A549 (cell line): Measurements from ENCODE around the gene GRIK5. TPM values are rescaled to one million over a fixed set of nuclear protein-coding genes. Genes with fewer than 3 reads are reported as not detected.

Experiments used
- ATAC-seq, 2 experiments: fragments of 200-7000 bp in 1 of 2; fragments of >200 bp in 1 of 2; cut with Nextera tagmentation in 1 of 2; cut with Tn5 transposase in 1 of 2; 3 replicates each; pipeline versions ENCODE4 v1.8.0 to v1.9.1; 2018 to 2020; ENCODE audit warnings: mild to moderate bottlenecking in 1 of 2, moderate library complexity in 1 of 2
- CTCF ChIA-PET: fragments of 300-600 bp; sonication (Branson Sonifier 250); formaldehyde crosslinking; extraction: SDS; loops from one replicate; lab custom pipeline; 2021; ENCODE audit warnings: antibody characterized with exemption, inconsistent platforms; lab: Yijun Ruan, JAX
- POLR2A ChIA-PET: fragments of 350-600 bp; formaldehyde crosslinking; extraction: SDS; loops from one replicate; lab custom pipeline; 2021; ENCODE audit warnings: antibody characterized with exemption, inconsistent platforms; lab: Yijun Ruan, JAX
- DNase-seq, 2 experiments: peaks; one replicate each; pipeline versions ENCODE4 v3.0.0 to v3.0.0-alpha.2; 2011 to 2016; ENCODE audit warnings: low read depth in 1 of 2, low spot score in 1 of 2
- FAIRE-seq: peaks from 2 replicates; lab custom pipeline; 2011; peaks lifted over from hg19 to GRCh38; lab: Jason Lieb, UNC
- H3K27ac ChIP-seq, 2 experiments: fragments of >200 bp; sonication (Bioruptor Twin); formaldehyde crosslinking; 3 replicates each; pipeline ENCODE4 v1.5.1; 2016 to 2017
- H3K4me1 ChIP-seq: fragments of >200 bp; sonication (Bioruptor Twin); formaldehyde crosslinking; 3 replicates; pipeline ENCODE4 v1.6.1; 2016
- H3K4me2 ChIP-seq: fragments of >200 bp; sonication (Bioruptor Twin); formaldehyde crosslinking; 3 replicates; pipeline ENCODE4 v1.6.1; 2016
- H3K4me3 ChIP-seq: fragments of >200 bp; sonication (Bioruptor Twin); formaldehyde crosslinking; 3 replicates; pipeline ENCODE4 v1.5.1; 2016
- H3K9me3 ChIP-seq: fragments of >200 bp; sonication (Bioruptor Twin); formaldehyde crosslinking; 3 replicates; pipeline ENCODE4 v1.6.1; 2016
- BHLHE40 ChIP-seq: IDR thresholded peaks from 2 replicates; pipeline ENCODE4 v1.6.1; 2012; ENCODE audit warnings: low read depth, low read length, inconsistent platforms
- CHD2 ChIP-seq: fragments of 150-350 bp; IDR thresholded peaks from 2 replicates; pipeline ENCODE4 v1.6.1; 2014; ENCODE audit warnings: low read length; ENCODE audit not compliant: partially characterized antibody
- EHF ChIP-seq: fragments of 250-450 bp; sonication (Bioruptor Pico); IDR thresholded peaks from 2 replicates; pipeline ENCODE4 v1.5.0; 2020; ENCODE audit warnings: mild to moderate bottlenecking
- KDM1A ChIP-seq: fragments of 200-600 bp; sonication (generic); IDR thresholded peaks from 2 replicates; pipeline ENCODE4 v1.6.1; 2016; ENCODE audit warnings: low read depth, mild to moderate bottlenecking
- MAZ ChIP-seq: fragments of 150-350 bp; IDR thresholded peaks from 2 replicates; pipeline ENCODE4 v1.6.1; 2014; ENCODE audit warnings: antibody characterized with exemption, low read depth, low read length, borderline replicate concordance
- MYC ChIP-seq: IDR thresholded peaks from 2 replicates; pipeline ENCODE4 v1.6.1; 2012; ENCODE audit warnings: mild to moderate bottlenecking, inconsistent platforms, low read length, improper control_type of control experiment, borderline replicate concordance
- NR3C1 ChIP-seq: fragments of >200 bp; sonication (Bioruptor Twin); formaldehyde crosslinking; IDR thresholded peaks from 3 replicates; pipeline ENCODE4 v1.6.1; 2017
- SREBF2 ChIP-seq: fragments of 450-650 bp; IDR thresholded peaks from 2 replicates; pipeline ENCODE4 v1.6.1; 2014; ENCODE audit warnings: mild to moderate bottlenecking, moderate library complexity
- WGBS: methylation state at CpG from one replicate; pipeline ENCODE4 v1.1.6; 2017; ENCODE audit errors: missing lambda C conversion rate; 5-methylcytosine and 5-hydroxymethylcytosine counted together
- polyA plus RNA-seq, 4 experiments: library from polyadenylated mRNA; depleted of rRNA in 3 of 4; stranded (reverse); fragments of >200 nt; fragmentation: RNase III in 1 of 4; extraction: RNeasy Plus Mini Kit Qiagen cat#74134 plus additional on column Dnase treatment in 1 of 4; gene quantifications; 2 replicates in 3 of 4; 3 replicates in 1 of 4; pipeline ENCODE4 v1.2.3, GENCODE V29; 2011 to 2017
- TF ChIP-seq, protein P1 (sequence below): fragments of 200-600 bp; sonication (generic); IDR thresholded peaks from 2 replicates; pipeline ENCODE4 v1.6.1; 2016; ENCODE audit warnings: antibody characterized with exemption, mild to moderate bottlenecking, moderate library complexity
- TF ChIP-seq, protein P2 (sequence below): fragments of >200 bp; sonication (Bioruptor Twin); formaldehyde crosslinking; IDR thresholded peaks from 2 replicates; pipeline ENCODE4 v1.6.1; 2016
- TF ChIP-seq, protein P3 (sequence below): IDR thresholded peaks from 2 replicates; pipeline ENCODE4 v1.6.1; 2012; ENCODE audit warnings: low read depth, borderline replicate concordance

GRIK5 gene
- polyA plus RNA-seq, 2 of the 4 experiments (the other 2 are of a cell fraction): 0.22 to 0.54 TPM

GRCh38 chr19:42117076-42117475 is 47.1 kb upstream of the GRIK5 start (continued):
- TF ChIP-seq, protein P1, sequence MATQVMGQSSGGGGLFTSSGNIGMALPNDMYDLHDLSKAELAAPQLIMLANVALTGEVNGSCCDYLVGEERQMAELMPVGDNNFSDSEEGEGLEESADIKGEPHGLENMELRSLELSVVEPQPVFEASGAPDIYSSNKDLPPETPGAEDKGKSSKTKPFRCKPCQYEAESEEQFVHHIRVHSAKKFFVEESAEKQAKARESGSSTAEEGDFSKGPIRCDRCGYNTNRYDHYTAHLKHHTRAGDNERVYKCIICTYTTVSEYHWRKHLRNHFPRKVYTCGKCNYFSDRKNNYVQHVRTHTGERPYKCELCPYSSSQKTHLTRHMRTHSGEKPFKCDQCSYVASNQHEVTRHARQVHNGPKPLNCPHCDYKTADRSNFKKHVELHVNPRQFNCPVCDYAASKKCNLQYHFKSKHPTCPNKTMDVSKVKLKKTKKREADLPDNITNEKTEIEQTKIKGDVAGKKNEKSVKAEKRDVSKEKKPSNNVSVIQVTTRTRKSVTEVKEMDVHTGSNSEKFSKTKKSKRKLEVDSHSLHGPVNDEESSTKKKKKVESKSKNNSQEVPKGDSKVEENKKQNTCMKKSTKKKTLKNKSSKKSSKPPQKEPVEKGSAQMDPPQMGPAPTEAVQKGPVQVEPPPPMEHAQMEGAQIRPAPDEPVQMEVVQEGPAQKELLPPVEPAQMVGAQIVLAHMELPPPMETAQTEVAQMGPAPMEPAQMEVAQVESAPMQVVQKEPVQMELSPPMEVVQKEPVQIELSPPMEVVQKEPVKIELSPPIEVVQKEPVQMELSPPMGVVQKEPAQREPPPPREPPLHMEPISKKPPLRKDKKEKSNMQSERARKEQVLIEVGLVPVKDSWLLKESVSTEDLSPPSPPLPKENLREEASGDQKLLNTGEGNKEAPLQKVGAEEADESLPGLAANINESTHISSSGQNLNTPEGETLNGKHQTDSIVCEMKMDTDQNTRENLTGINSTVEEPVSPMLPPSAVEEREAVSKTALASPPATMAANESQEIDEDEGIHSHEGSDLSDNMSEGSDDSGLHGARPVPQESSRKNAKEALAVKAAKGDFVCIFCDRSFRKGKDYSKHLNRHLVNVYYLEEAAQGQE: no peak
- TF ChIP-seq MYC (no peak), BHLHE40 (no peak), CHD2 (no peak), NR3C1 (no peak)

DNA sequence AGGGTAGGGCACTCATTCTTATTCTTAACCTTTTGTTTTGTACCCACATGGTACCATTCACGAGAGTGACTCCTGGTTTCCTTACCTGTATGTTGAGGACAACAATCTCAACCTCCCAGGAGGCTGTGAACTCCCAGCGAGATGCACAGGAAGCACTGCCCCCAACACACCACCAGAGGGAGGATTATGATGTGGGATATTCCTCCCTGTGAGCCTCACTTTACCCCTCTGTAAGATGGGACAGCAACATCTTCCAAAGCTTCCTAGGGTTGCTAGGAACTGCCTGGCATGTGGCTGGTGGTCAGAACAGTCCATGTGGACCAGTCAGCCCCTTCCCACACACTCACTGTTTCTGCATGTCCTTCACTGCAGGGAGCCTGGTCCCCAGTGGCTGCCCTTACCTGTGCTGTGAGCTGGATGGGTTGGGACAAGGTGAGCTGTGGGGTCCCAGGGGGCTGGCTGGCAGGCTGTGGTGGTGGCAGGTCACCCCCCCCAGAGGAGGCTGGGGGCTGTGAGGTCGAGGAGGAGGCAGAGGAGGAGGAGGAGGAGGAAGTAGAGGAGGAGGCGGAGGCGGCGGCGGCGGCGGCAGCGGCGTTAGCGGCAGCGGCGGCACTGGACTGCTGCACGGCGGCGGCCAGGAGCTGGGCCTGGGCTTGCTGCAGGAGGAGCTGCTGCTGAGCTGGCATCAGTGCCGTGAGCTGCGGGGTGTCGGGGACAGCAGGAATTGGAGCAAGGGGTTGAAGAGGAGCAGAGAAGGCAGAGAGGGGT is 46.5 kb upstream of the GRIK5 start:
- FAIRE-seq (peak; percentile 13), DNase-seq (no peak), ATAC-seq (no peak)
- ChIA-PET POLR2A (no interaction called here), CTCF (interaction anchor here (0.6 to 32.8 kb wide), 11 partner anchors 7 to 284 kb away, joined by 3 to 678 read pairs (median 51); partner anchors contain the start of genes GSK3A and POU2F2)
- H3K9me3 ChIP-seq: no peaks in the 10 kb centered on the region
- TF ChIP-seq KDM1A (0 out of 2 replicates have a peak, but pooled peaks have one; percentile 24), MAZ (no peak)
- H3K4me3 ChIP-seq: no peak overlapping the region
- H3K27ac ChIP-seq: no peak overlapping the region
- H3K4me2 ChIP-seq: no peak overlapping the region
- H3K4me1 ChIP-seq: peaks cover 32% of the 10 kb centered on the region
- WGBS: 90% methylated on average over 20 of the region's 20 CpGs

GRCh38 chr19:42115705-42116104 is 45.7 kb upstream of the GRIK5 start:
- POLR2A ChIA-PET: no interaction called here
- FAIRE-seq (no peak), DNase-seq (no peak)
- 0 out of 6 replicates have a peak overlapping the region, but pooled peaks of 1 of the 2 experiments have one; percentile 3 for H3K27ac ChIP-seq
- WGBS: 86% methylated on average over 4 of the region's 4 CpGs
- TF ChIP-seq, protein P2, sequence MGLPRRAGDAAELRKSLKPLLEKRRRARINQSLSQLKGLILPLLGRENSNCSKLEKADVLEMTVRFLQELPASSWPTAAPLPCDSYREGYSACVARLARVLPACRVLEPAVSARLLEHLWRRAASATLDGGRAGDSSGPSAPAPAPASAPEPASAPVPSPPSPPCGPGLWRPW: no peak
- no peak for TF ChIP-seq SREBF2
- TF ChIP-seq, protein P3, sequence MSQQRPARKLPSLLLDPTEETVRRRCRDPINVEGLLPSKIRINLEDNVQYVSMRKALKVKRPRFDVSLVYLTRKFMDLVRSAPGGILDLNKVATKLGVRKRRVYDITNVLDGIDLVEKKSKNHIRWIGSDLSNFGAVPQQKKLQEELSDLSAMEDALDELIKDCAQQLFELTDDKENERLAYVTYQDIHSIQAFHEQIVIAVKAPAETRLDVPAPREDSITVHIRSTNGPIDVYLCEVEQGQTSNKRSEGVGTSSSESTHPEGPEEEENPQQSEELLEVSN: no peak
- TF ChIP-seq, all 56 proteins: peak for 0
- CTCF ChIA-PET: interaction anchor here (0.6 to 32.8 kb wide), 13 partner anchors 6 to 451 kb away, joined by 3 to 678 read pairs (median 27); partner anchors contain the start of genes GSK3A and POU2F2
- H3K4me1 ChIP-seq: peaks cover 28% of the 10 kb centered on the region
- no peaks in the 10 kb centered on the region for H3K9me3 ChIP-seq
- ATAC-seq: no peak
- H3K4me3 ChIP-seq: no peak overlapping the region
- no peak overlapping the region for H3K4me2 ChIP-seq

- no peak overlapping the region for H3K4me3 ChIP-seq
- H3K4me1 ChIP-seq: peaks cover 28% of the 10 kb centered on the region
- H3K27ac ChIP-seq: peak overlapping the region in 1 of 2 experiments; percentile 75; a peak in 1 of 6 replicates
- no peak overlapping the region for H3K4me2 ChIP-seq
- WGBS: 76% methylated on average over 4 of the region's 4 CpGs
- no peaks in the 10 kb centered on the region for H3K9me3 ChIP-seq
- POLR2A ChIA-PET: no interaction called here
- CTCF ChIA-PET: interaction anchor here (0.6 to 32.8 kb wide), 16 partner anchors 10 to 452 kb away, joined by 3 to 678 read pairs (median 8); partner anchors contain the start of genes GSK3A and POU2F2
- TF ChIP-seq, protein P1: peak; percentile 57; the same call in 1 of the 2 replicates
- no peak for TF ChIP-seq EHF (CRISPR knock-in tag)
- FAIRE-seq (no peak), ATAC-seq (no peak), DNase-seq (no peak)
These were observed 45.2 kb upstream of the GRIK5 start for GRCh38 chr19:42115219-42115618.
